OCI-LY7 (cell line): ENCODE results near the gene GAS7.

Experiments
- CTCF ChIP-seq: fragments of 200-600 bp; sonication (generic); conservative IDR thresholded peaks from 2 replicates; pipeline ENCODE4 v1.5.1; 2014; ENCODE audit warnings: mild to moderate bottlenecking, antibody characterized with exemption, low read length, moderate library complexity, mixed read lengths
- EZH2phosphoT487 ChIP-seq: fragments of 200-600 bp; sonication (generic); IDR thresholded peaks from 2 replicates; pipeline ENCODE4 v1.6.1; 2018; ENCODE audit warnings: low read depth, borderline replicate concordance, mild to moderate bottlenecking, mixed run types, antibody characterized with exemption, low read length, moderate library complexity, mixed read lengths

GRCh38 chr17:10149573-10150399, 48.6 kb downstream of the GAS7 start:
- TF ChIP-seq CTCF = no peak
- TF ChIP-seq EZH2phosphoT487 = no peak
